Mesendoderm (in vitro differentiated cells): Measurements from ENCODE around the gene ATXN2.

Source experiments
- DNase-seq: peaks from one replicate; pipeline ENCODE4 v3.0.0; 2013
- H2AK5ac ChIP-seq: 2 replicates; pipeline ENCODE4 v1.6.1; 2013; ENCODE audit warnings: low read length, inconsistent platforms
- H2BK120ac ChIP-seq: 2 replicates; pipeline ENCODE4 v1.6.1; 2013; ENCODE audit warnings: low read depth, mild to moderate bottlenecking, low read length, moderate library complexity, mixed read lengths
- H2BK15ac ChIP-seq: replicated peaks from 2 replicates; pipeline ENCODE4 v1.6.1; 2013; ENCODE audit warnings: low read depth, mild to moderate bottlenecking, moderate library complexity
- H2BK5ac ChIP-seq: 2 replicates; pipeline ENCODE4 v1.6.1; 2013; ENCODE audit warnings: low read length, inconsistent platforms
- H3K18ac ChIP-seq: 2 replicates; pipeline ENCODE4 v1.6.1; 2013; ENCODE audit warnings: mild to moderate bottlenecking, low read length, mixed read lengths
- H3K23ac ChIP-seq: one replicate; pipeline ENCODE4 v1.6.1; 2013; ENCODE audit warnings: low read length
- H3K27ac ChIP-seq: 2 replicates; pipeline ENCODE4 v1.5.1; 2013; ENCODE audit warnings: low read depth, mild to moderate bottlenecking, inconsistent platforms, low read length, moderate library complexity
- H3K27me3 ChIP-seq: 2 replicates; pipeline ENCODE4 v1.6.1; 2013; ENCODE audit warnings: low read length, control low read depth, mild to moderate bottlenecking, inconsistent platforms; ENCODE audit not compliant: insufficient read depth, poor library complexity
- H3K36me3 ChIP-seq: 2 replicates; pipeline ENCODE4 v1.6.1; 2013; ENCODE audit warnings: low read length, inconsistent platforms; ENCODE audit not compliant: control insufficient read depth, insufficient read depth
- H3K4ac ChIP-seq: one replicate; pipeline ENCODE4 v1.6.1; 2013; ENCODE audit warnings: low read depth, mild to moderate bottlenecking, low read length, moderate library complexity
- H3K4me1 ChIP-seq: 2 replicates; pipeline ENCODE4 v1.6.1; 2013; ENCODE audit warnings: low read depth, low read length, inconsistent platforms; ENCODE audit not compliant: control insufficient read depth
- H3K4me2 ChIP-seq: 2 replicates; pipeline ENCODE4 v1.6.1; 2013; ENCODE audit warnings: low read length
- H3K4me3 ChIP-seq: 2 replicates; pipeline ENCODE4 v1.5.1; 2013; ENCODE audit warnings: mild to moderate bottlenecking, low read length
- H3K56ac ChIP-seq: one replicate; pipeline ENCODE4 v1.6.1; 2013; ENCODE audit warnings: low read length
- H3K79me1 ChIP-seq: 2 replicates; pipeline ENCODE4 v1.6.1; 2013; ENCODE audit warnings: low read length, inconsistent platforms
- H3K79me2 ChIP-seq: 2 replicates; pipeline ENCODE4 v1.6.1; 2013; ENCODE audit warnings: mild to moderate bottlenecking, low read length; ENCODE audit not compliant: control insufficient read depth, insufficient read depth
- H3K9ac ChIP-seq: 2 replicates; pipeline ENCODE4 v1.6.1; 2013; ENCODE audit warnings: low read length, inconsistent platforms
- H4K5ac ChIP-seq: one replicate; pipeline ENCODE4 v1.6.1; 2013; ENCODE audit warnings: low read length
- H4K8ac ChIP-seq: one replicate; pipeline ENCODE4 v1.6.1; 2013; ENCODE audit warnings: low read depth, mild to moderate bottlenecking, control low read depth, low read length, moderate library complexity
- WGBS: extraction: QIAGEN DNeasy Blood & Tissue Kit; methylation state at CpG from one replicate; pipeline ENCODE4 v1.1.7; 2013; ENCODE audit warnings: low lambda C conversion rate, missing lambda C conversion rate; ENCODE audit not compliant: insufficient coverage; ENCODE audit errors: extremely low coverage; 5-methylcytosine and 5-hydroxymethylcytosine counted together

Gene ATXN2

DNA sequence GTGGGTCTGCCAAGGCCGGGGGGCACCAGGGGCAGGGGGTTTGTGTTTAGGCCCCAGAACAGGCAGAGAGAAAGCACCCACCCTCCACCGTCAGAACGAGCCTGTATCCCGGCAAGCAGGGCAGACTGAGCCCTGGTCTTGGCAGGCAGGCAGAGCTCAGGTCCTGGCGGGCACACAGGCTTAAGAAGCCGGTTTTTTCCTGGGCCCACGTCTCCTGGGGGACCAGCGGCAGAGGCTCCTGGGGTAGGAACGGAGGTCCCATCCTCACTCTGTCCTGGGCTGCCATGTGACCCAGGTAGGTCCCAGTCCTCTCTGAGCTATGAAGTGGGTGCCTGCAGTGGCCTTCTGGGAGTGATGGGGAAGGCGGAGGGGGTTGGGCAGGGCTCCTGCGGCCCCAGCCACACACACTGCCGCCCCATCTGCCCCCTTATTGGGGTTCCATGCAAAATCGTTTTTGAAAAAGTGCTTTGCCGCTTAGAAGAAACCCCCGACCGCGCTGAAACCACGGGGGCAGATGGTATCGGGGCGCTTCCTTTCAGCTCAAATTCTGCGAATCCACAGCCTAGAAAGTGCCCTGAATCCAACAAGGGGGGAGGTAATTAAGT lies 169.2 kb downstream of the ATXN2 start:
- Histone ChIP-seq H2BK5ac (no peak overlapping the region), H2BK15ac (no peak overlapping the region), H4K8ac (no peak overlapping the region), H3K27ac (no peak overlapping the region), H3K23ac (no peak overlapping the region), H3K56ac (peak overlapping the region; percentile 49), H2AK5ac (no peak overlapping the region), H3K9ac (no peak overlapping the region), H3K27me3 (no peaks in the 10 kb centered on the region), H2BK120ac (no peak overlapping the region), H4K5ac (no peak overlapping the region), H3K4me3 (no peak overlapping the region), H3K4me1 (peaks cover 3% of the 10 kb centered on the region), H3K36me3 (no peaks in the 10 kb centered on the region), H3K4ac (no peak overlapping the region), H3K18ac (no peak overlapping the region), H3K79me1 (peaks cover 17% of the 10 kb centered on the region), H3K4me2 (no peak overlapping the region), H3K79me2 (peaks cover 40% of the 10 kb centered on the region)
- WGBS = no CpG with 5 or more reads among the region's 21 CpGs
- no peak for DNase-seq

DNA sequence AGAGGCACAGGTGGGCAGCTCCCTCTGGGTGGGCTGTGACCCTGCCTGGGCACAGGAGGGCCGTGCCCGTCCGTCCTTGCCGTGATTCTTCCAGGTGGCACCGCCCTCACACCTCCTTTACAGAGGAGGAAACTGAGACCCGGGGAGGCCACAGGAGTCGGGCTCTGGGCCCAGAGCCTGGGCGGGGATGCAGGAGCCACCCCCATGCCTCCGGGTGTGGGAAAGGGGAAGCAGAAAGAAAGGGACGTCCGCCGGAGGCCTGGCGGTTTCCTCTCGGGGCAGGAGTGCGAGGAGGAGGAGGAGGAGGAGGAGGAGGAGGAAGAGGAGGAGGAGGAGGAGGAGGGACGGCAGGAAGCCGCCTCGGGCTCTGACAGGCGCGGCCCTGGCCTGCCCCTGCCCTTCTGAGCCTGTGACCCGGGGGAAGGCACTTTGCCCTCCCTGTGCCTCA lies 170.4 kb downstream of the ATXN2 start:
- DNase-seq = no peak
- no peak overlapping the region for H4K8ac ChIP-seq
- H3K4me2 ChIP-seq = no peak overlapping the region
- H3K23ac ChIP-seq = no peak overlapping the region
- H3K4me1 ChIP-seq = no peaks in the 10 kb centered on the region
- H3K27ac ChIP-seq = no peak overlapping the region
- no peak overlapping the region for H2AK5ac ChIP-seq
- no peak overlapping the region for H3K4me3 ChIP-seq
- no peaks in the 10 kb centered on the region for H3K27me3 ChIP-seq
- H2BK120ac ChIP-seq = no peak overlapping the region
- peaks cover 38% of the 10 kb centered on the region for H3K79me2 ChIP-seq
- H3K79me1 ChIP-seq = peaks cover 20% of the 10 kb centered on the region
- no peak overlapping the region for H2BK5ac ChIP-seq
- no CpG with 5 or more reads among the region's 21 CpGs for WGBS
- H3K36me3 ChIP-seq = no peaks in the 10 kb centered on the region
- H3K56ac ChIP-seq = no peak overlapping the region
- no peak overlapping the region for H3K4ac ChIP-seq
- H3K9ac ChIP-seq = no peak overlapping the region
- no peak overlapping the region for H4K5ac ChIP-seq
- H3K18ac ChIP-seq = no peak overlapping the region
- no peak overlapping the region for H2BK15ac ChIP-seq

DNA sequence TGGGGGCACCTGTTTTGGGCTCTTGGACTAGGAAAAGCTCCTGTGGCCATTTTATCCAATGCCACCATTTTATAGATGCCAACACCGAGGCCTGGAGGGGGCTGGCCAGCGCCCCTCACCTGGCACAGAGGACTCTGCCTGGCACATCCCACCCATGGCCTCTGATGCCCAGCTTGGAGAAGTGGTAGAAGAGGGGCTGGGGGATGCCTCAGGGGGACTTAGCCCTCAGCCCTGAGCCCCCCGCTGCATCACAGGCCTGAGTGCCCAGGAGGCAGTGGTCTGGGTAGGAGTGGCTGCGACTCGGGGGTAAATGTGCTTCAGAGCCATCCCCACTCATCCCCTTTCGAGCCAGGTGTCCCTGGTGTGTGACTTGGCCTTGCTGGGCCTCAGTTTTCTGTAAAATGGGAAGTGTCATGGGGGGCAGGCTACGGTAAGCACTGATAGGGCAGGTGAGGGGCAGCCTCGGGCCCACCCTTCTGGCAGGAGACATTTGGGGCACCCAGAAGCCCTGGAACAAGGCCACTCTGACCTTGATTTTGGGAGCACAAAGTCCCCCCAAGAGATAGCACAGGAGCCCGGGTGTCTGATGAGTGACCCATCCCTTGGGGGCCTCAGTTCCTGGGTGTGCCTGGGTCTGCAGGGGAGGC lies 170.9 kb downstream of the ATXN2 start:
- Histone ChIP-seq H3K36me3 (no peaks in the 10 kb centered on the region), H2BK120ac (no peak overlapping the region), H4K8ac (no peak overlapping the region), H3K79me2 (peaks cover 36% of the 10 kb centered on the region), H3K27me3 (no peaks in the 10 kb centered on the region), H3K18ac (no peak overlapping the region), H2BK15ac (no peak overlapping the region), H3K27ac (no peak overlapping the region), H2BK5ac (no peak overlapping the region), H4K5ac (no peak overlapping the region), H3K4me2 (no peak overlapping the region), H3K9ac (no peak overlapping the region), H3K23ac (no peak overlapping the region), H3K4me1 (no peaks in the 10 kb centered on the region), H3K56ac (no peak overlapping the region), H3K4ac (no peak overlapping the region), H3K79me1 (peaks cover 20% of the 10 kb centered on the region), H2AK5ac (no peak overlapping the region), H3K4me3 (no peak overlapping the region)
- no CpG with 5 or more reads among the region's 9 CpGs for WGBS
- no peak for DNase-seq

DNA sequence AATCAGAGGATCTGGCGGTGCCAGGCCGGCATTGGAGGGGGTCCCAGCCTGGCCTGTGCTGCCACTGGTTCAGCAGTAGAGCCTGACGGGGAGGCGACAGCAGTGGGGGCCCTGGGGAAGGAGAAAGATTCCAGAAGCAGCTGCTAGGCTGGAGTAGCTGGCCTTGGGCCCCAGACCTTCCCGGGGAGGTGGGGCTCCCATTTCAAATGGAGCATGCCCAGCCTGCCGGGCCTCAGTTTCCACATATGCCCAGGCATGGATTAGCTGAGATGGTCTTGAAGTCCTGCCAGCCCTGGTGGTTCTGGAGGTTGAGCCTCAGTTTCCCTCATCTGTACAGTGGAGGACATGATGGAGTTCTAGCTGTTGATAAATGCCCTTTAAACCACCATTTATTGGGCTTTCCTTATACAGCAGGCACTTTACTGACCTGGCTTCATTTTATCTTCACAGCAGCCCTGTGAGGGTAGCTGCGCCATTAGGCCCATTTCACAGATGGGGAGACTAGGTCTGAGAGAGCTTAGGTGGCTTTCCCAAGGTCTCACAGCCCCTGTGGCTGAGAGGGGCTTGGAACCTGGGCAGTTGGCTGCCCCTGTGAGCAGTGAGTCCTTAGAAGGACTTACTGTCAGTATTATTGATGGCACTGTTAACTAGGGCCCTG lies 171.6 kb downstream of the ATXN2 start:
- Histone ChIP-seq H3K4ac (no peak overlapping the region), H3K79me2 (peaks cover 37% of the 10 kb centered on the region), H3K27me3 (no peaks in the 10 kb centered on the region), H4K5ac (no peak overlapping the region), H3K79me1 (peaks cover 20% of the 10 kb centered on the region), H3K9ac (no peak overlapping the region), H3K56ac (no peak overlapping the region), H2BK5ac (no peak overlapping the region), H2AK5ac (no peak overlapping the region), H3K4me3 (no peak overlapping the region), H3K36me3 (no peaks in the 10 kb centered on the region), H4K8ac (no peak overlapping the region), H3K27ac (no peak overlapping the region), H3K18ac (no peak overlapping the region), H2BK120ac (no peak overlapping the region), H3K4me1 (no peaks in the 10 kb centered on the region), H2BK15ac (no peak overlapping the region), H3K23ac (no peak overlapping the region), H3K4me2 (no peak overlapping the region)
- DNase-seq = no peak
- no CpG with 5 or more reads among the region's 7 CpGs for WGBS

DNA sequence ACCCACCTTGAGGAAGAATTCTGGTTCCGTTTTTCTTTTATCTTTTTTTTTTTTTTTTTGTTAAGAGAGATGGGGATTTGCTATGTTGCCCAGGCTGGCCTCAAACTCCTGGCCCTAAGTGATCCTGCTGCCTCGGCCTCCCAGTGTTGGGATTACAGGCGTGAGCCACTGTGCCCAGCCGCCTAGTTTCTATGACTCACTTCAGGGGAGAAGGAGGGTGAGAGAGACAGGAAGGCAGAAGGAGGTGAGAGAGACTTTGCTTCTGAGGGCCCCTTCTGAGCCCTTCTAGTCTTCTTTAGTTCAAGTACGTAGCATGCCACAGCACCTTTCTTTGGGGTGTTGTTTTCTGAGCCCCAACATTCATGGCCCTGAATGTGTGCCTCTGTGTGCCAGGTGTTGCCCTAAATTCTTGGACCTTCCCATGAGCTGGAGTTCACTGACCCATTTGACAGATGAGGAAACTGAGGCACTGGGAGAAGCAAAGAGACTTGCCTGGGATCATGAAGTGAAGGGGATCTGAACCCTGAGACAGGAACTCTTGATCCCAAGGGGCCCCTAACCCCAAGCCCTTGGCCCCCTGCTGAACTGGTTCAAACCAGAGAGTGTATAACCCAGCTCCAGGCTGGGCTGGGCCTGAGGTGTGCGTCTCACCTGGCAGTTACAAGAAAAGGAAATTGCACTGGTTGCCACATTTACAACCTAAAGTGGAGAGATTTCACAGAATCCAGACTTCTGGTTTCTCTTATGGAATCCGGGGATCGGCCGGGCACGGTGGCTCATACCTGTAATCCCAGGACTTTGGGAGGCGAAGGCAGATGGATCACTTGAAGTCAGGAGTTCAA lies 172.6 kb downstream of the ATXN2 start:
- Histone ChIP-seq H4K8ac (no peak overlapping the region), H4K5ac (no peak overlapping the region), H2BK5ac (no peak overlapping the region), H3K4me2 (no peak overlapping the region), H3K9ac (no peak overlapping the region), H3K18ac (no peak overlapping the region), H2BK15ac (no peak overlapping the region), H3K56ac (no peak overlapping the region), H3K79me1 (peaks cover 20% of the 10 kb centered on the region), H3K27ac (no peak overlapping the region), H2AK5ac (no peak overlapping the region), H3K4me1 (no peaks in the 10 kb centered on the region), H3K4ac (no peak overlapping the region), H3K79me2 (peaks cover 36% of the 10 kb centered on the region), H3K36me3 (no peaks in the 10 kb centered on the region), H3K4me3 (no peak overlapping the region), H3K27me3 (no peaks in the 10 kb centered on the region), H3K23ac (no peak overlapping the region), H2BK120ac (no peak overlapping the region)
- no CpG with 5 or more reads among the region's 11 CpGs for WGBS
- no peak for DNase-seq
